NCI-H524 (cell line): Measurements from ENCODE around the gene PRR29.

ENCODE experiments used
- DNase-seq, 2 experiments: peaks; one replicate each; lab custom pipeline; 2025; lab: John Stamatoyannopoulos, UW

PRR29 gene

DNA sequence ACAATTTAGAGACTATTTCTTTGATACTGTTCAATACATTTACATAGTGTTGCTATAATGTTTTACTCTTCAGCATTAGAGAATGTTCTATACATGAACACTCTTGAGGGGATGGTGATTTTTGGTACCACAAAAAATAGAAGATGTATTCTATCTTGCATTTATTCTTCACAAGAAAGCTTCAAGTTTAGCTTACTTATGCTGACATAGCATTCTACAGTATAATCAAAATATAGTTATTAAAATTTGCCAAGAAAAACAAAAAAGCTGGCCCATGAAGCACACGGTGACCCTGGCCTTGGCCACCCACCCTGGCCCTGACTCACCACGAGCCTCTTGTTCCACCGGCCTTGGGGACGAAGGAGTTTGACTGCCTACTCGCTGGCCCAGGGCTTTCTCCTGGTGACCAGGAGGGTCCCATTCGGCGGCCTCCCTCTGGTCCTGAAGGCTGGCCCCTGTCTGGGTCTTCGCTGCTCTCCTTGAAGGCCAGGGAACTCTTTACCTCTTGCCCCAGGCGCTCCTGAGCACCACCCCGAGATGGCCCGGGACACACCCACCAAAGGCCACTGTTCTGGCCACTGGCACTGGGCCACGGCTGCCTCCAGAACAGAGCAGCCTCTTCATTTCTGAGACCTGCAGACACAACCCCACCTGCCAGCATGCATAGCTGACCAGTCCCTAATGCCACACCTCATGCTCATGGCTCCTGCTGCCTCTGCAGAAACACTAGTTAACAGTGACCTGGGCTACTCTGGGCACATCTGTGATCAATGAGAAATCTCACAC lies 44.7 kb downstream of the PRR29 start:
- DNase-seq = no peak

DNA sequence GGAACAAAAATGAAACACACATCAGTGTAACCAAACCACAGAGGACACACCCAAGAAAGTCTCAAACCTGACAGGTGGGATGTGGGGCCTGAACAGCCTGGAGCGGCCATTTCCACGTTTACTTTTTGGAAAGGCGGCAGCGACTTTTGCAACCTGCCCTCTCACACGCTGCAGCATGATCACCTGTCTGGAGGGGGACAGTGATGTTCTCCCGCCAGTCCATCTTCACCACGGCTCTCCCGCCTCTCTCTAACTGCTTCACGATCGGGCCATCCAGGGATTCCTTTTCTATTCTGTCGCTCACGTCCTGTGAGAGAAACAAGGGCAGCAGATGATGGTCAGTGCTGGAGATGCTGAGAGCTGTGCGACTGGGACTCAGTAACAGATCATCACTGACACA lies 47.0 kb downstream of the PRR29 start:
- no peak for DNase-seq

DNA sequence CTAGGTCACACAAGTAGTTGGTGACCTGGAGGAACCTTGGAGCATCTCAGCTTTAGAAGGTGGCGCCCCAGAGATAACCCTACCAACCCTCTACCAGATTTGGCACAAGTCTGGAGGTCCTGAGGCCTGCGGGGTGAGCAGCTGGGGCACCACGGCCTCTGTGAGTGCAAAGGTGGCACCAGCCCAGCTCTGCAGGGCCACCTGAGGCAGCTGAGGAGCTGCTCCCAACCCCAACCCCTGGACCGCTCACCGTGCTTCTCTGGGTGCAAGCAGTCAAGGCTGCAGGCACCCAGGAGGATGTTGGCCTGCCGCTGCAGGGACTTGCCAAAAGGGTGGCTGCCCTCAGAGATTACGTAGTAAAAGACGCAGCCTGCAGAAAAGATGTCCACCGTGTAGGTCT lies 50.7 kb downstream of the PRR29 start:
- no peak for DNase-seq

DNA sequence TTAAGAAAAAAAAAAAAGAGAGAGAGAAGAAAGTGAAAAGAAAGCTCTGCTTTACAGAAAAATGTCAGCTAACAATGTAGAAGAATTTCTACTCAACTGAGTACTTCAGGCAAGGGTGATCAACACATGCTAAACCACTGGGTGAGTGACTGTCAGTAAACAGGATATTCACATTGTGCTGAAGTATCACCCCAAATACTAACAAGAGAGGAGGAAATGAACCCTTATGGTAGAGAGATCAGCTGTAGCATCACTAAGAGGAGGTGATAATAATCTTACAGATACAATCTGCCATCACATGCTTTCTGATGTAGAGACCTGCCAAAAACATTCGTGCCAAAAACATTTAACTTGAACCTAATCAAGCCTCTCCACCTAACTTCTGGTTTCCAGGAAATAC lies 53.0 kb downstream of the PRR29 start:
- DNase-seq = no peak

DNA sequence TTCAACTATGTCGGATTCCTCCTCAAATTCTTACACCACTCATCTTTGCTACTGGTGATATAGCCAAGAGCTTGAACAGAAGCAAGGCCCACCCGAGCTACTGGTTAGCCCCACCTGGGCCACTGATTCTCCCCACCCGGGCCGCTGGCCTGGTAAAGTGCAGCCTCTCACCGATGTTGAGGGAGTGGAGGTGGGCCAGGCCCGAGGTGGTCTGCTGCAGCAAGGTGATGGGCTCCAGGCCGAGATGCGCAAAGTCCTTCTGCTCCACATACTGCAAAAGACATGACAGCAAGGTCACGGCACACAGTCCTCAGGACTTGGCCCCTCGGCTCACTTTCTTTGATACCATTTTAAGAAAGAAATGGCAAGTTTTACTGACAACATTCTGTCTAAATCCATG lies 55.0 kb downstream of the PRR29 start:
- DNase-seq = no peak
